CD4-positive, alpha-beta T cell treated with Interferon gamma for 1 hour (primary cell): ENCODE data around the gene SLC44A2.

Source experiments
- DNase-seq: peaks from one replicate; pipeline ENCODE4 v3.0.0-alpha.2; 2020

The SLC44A2 gene

GRCh38 chr19:10625003-10625761 lies at the start of gene SLC44A2:
Gene SLC44A2, plus strand, starts transcription at chr19:10625553. Its CDS starts 81 bp downstream, at chr19:10625634.
- no peak for DNase-seq

- no peak for DNase-seq
Observed at GRCh38 chr19:10577951-10578350, 47.4 kb upstream of the SLC44A2 start.

- peak; percentile 88 for DNase-seq
Observed at GRCh38 chr19:10580979-10581631, 44.2 kb upstream of the SLC44A2 start.

GRCh38 chr19:10582091-10582490 lies 43.3 kb upstream of the SLC44A2 start:
- no peak for DNase-seq

- no peak for DNase-seq
Observed at GRCh38 chr19:10583036-10583776, 42.1 kb upstream of the SLC44A2 start.

GRCh38 chr19:10586396-10586795 lies 39.0 kb upstream of the SLC44A2 start:
- DNase-seq, result no peak

GRCh38 chr19:10587022-10587838 lies 38.1 kb upstream of the SLC44A2 start, which contains the start of gene AP1M2:
Gene AP1M2, minus strand, starts transcription at chr19:10587312. Its CDS starts 81 bp downstream, at chr19:10587231.
- no peak for DNase-seq

- no peak for DNase-seq
Observed at GRCh38 chr19:10587839-10588150, 37.6 kb upstream of the SLC44A2 start.

- DNase-seq, result no peak
Observed at GRCh38 chr19:10593148-10593547, 32.2 kb upstream of the SLC44A2 start.

GRCh38 chr19:10593820-10594637 lies 31.3 kb upstream of the SLC44A2 start:
- DNase-seq, result no peak

- DNase-seq, result no peak
Observed at GRCh38 chr19:10600149-10600548, 25.2 kb upstream of the SLC44A2 start.

- no peak for DNase-seq
Observed at GRCh38 chr19:10601999-10602329, 23.4 kb upstream of the SLC44A2 start.

- peak; percentile 84 for DNase-seq
Observed at GRCh38 chr19:10602330-10603083, 22.8 kb upstream of the SLC44A2 start.

- DNase-seq, result peak; percentile 93
Observed at GRCh38 chr19:10603084-10603872, 22.1 kb upstream of the SLC44A2 start.

GRCh38 chr19:10603873-10604459 lies 21.4 kb upstream of the SLC44A2 start:
- DNase-seq, result peak; percentile 72

- DNase-seq, result peak; percentile 49
Observed at GRCh38 chr19:10604460-10604980, 20.8 kb upstream of the SLC44A2 start.

GRCh38 chr19:10611907-10612306 lies 13.4 kb upstream of the SLC44A2 start:
- DNase-seq, result no peak

GRCh38 chr19:10612499-10613119 lies 12.7 kb upstream of the SLC44A2 start:
- DNase-seq, result no peak

- peak; percentile 14 for DNase-seq
Observed at GRCh38 chr19:10615429-10616023, 9.8 kb upstream of the SLC44A2 start.
